ENCODE measurements around the gene GDI2. TPM values are rescaled to one million over a fixed set of nuclear protein-coding genes. Genes with fewer than 3 reads are reported as not detected.

Gene GDI2
- total RNA-seq, 6 experiments from 2014 or later = 116 to 228 (median 128) TPM

GRCh38 chr10:5743736-5744135 lies 69.5 kb downstream of the GDI2 start:
- intact Hi-C loops (cut with DNase I) = loop anchor here in 1 of 2 donors (10.0 kb wide), 1 partner anchor 109 kb away; no protein-coding TSS in a partner anchor
- ATAC-seq = no peak
- 67% methylated on average over 5 of the region's 5 CpGs for WGBS (ENCODE audit: insufficient coverage, low coverage, low lambda C conversion rate, missing lambda C conversion rate)
- DNase-seq = no peak
- Histone ChIP-seq H3K4me1 (no peaks in the 10 kb centered on the region), H3K27me3 (no peaks in the 10 kb centered on the region), H3K9me3 (no peaks in the 10 kb centered on the region), H3K36me3 (peaks cover 0 to 43% (median 9%) of the 10 kb centered on the region in 4 donors), H3K4me3 (no peak overlapping the region), H3K27ac (no peak overlapping the region)
- TF ChIP-seq POLR2A (IDR thresholded peaks at IDR 0.05) (no peak), CTCF (IDR thresholded peaks at IDR 0.05) (no peak)

GRCh38 chr10:5742116-5742515 lies 71.1 kb downstream of the GDI2 start:
- peaks cover 0 to 41% (median 9%) of the 10 kb centered on the region in 4 donors for H3K36me3 ChIP-seq
- intact Hi-C loops (cut with DNase I) = loop anchor here in 1 of 2 donors (10.0 kb wide), 1 partner anchor 107 kb away; no protein-coding TSS in a partner anchor
- ATAC-seq = no peak

GRCh38 chr10:5741276-5741675 lies 72.0 kb downstream of the GDI2 start:
- DNase-seq (no peak), ATAC-seq (no peak)
- WGBS (ENCODE audit: insufficient coverage, low coverage, low lambda C conversion rate, missing lambda C conversion rate) = 57% methylated on average over 1 of the region's 1 CpG
- H3K9me3 ChIP-seq = no peaks in the 10 kb centered on the region
- TF ChIP-seq POLR2A (IDR thresholded peaks at IDR 0.05) = no peak
- no peak for TF ChIP-seq CTCF (IDR thresholded peaks at IDR 0.05)
- H3K36me3 ChIP-seq = peaks cover 0 to 32% (median 7%) of the 10 kb centered on the region in 4 donors
- H3K4me1 ChIP-seq = no peaks in the 10 kb centered on the region
- no peaks in the 10 kb centered on the region for H3K27me3 ChIP-seq
- intact Hi-C loops (cut with DNase I) = loop anchor here in 1 of 2 donors (10.0 kb wide), 1 partner anchor 106 kb away; no protein-coding TSS in a partner anchor
- no peak overlapping the region for H3K4me3 ChIP-seq
- H3K27ac ChIP-seq = no peak overlapping the region

More at GRCh38 chr10:5742116-5742515, 71.1 kb downstream of the GDI2 start:
- no peaks in the 10 kb centered on the region for H3K27me3 ChIP-seq
- H3K4me1 ChIP-seq = no peaks in the 10 kb centered on the region
- no peak overlapping the region for H3K4me3 ChIP-seq
- TF ChIP-seq CTCF (IDR thresholded peaks at IDR 0.05) (no peak), POLR2A (IDR thresholded peaks at IDR 0.05) (no peak)
- WGBS (ENCODE audit: insufficient coverage, low coverage, low lambda C conversion rate, missing lambda C conversion rate) = 96% methylated on average over 6 of the region's 6 CpGs
- H3K9me3 ChIP-seq = no peaks in the 10 kb centered on the region
- H3K27ac ChIP-seq = no peak overlapping the region
- no peak for DNase-seq

GRCh38 chr10:5738427-5738826 lies 74.8 kb downstream of the GDI2 start:
- H3K36me3 ChIP-seq = peaks cover 0 to 26% (median 6%) of the 10 kb centered on the region in 4 donors

More at GRCh38 chr10:5738427-5738826, 74.8 kb downstream of the GDI2 start:
- intact Hi-C loops (cut with DNase I) = no loop called here
- TF ChIP-seq CTCF (IDR thresholded peaks at IDR 0.05) (no peak), POLR2A (IDR thresholded peaks at IDR 0.05) (no peak)
- H3K9me3 ChIP-seq = no peaks in the 10 kb centered on the region
- H3K4me3 ChIP-seq = no peak overlapping the region
- 81% methylated on average over 2 of the region's 2 CpGs for WGBS (ENCODE audit: insufficient coverage, low coverage, low lambda C conversion rate, missing lambda C conversion rate)
- DNase-seq (no peak), ATAC-seq (no peak)
- no peak overlapping the region for H3K27ac ChIP-seq
- H3K4me1 ChIP-seq = no peaks in the 10 kb centered on the region
- no peaks in the 10 kb centered on the region for H3K27me3 ChIP-seq

Measured in right lobe of liver (tissue), 6 donors.